Germinal center (tissue), 1 donor: ENCODE data around the gene MANBA.
A peak's percentile ranks its signal among the peaks of the same experiment; 100 is the strongest.
"Not testable (repeated sequence)": the region's sequence is repeated elsewhere in the genome, so short reads cannot be mapped to it uniquely, and the experiment has no call there.

Source experiments
- DNase-seq: peaks from one replicate; pipeline ENCODE4 v3.0.0; 2012; ENCODE audit warnings: mixed read lengths, low spot score

MANBA gene

DNA sequence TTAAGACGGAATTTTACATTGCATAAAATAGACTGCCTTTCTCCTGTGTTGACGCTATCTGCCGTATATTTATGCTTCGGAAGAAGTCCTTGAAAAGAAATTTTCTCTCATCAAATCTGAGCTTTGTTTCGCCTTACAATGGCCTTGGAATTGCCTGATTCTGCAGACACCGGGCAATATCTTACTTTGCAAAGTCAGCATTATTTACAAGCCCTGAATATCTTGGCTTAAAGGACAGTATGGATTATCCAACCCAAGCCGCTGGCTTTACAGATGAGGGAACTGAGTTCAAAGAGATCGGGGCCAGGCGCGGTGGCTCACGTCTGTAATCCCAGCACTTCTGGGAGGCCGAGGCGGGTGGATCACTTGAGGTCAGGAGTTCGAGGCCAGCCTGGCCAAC is 1.1 kb upstream of the MANBA start:
- DNase-seq: no peak

GRCh38 chr4:102761296-102761701 is 531 bp upstream of the MANBA start:
- DNase-seq: peak; percentile 41

DNA sequence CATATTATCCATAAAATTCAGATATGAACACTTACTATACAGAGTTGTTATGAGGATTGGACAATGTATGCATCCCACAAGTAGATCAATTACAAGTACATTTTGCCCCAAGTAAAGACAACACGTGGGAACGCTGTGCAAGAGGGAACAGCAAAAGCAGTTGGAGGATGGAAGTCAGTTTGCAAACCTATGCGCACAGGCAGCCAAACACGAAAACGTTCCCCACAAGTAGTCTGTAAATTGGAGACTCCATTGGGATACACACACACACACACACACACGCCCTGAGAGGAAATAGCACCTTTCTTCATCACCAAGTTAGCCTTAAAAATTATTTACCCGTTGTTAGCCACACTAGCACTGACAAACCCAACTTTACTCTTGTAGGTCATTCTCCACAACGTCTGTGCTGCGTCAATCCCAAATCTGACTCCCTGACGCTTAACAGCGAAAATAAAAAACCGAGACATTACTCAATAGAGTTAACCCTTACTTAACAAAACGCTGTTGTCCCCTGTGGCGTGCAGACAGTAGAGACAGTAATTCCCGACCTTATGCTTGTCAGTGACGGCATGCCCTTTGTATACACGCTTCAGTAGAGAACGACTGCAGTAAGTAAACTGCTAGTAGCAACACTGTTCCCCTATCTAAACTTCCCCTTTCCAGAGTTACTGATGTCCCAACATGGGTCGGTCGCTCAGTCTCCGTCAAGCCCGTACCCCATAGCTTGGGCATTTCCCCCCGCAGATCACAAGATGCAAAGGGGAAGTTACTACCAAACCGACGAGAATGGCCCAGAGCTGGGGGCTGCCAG is 730 bp downstream of the MANBA start:
- peak; percentile 90 for DNase-seq

GRCh38 chr4:102758241-102759160 is 2.3 kb downstream of the MANBA start:
- DNase-seq: no peak

DNA sequence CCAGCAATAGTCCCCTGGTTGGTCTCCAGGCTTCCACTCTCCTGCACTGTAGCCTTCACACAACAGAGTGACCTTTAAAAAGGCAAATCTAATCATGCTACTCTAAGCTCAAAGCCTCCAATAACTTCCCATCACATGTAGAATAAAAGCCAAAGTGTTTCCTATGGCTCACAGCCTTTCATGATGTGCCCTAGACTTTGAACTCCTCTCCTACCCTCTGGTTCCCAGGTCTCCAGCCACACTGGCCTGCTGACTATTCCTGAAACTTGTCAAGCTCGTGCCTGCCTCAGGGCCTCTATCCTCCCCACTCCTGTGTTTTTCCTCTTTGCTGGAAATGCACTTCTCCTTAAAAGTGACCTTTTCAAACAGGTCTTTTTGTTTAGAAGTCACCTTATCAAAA is 3.1 kb downstream of the MANBA start:
- no peak for DNase-seq

DNA sequence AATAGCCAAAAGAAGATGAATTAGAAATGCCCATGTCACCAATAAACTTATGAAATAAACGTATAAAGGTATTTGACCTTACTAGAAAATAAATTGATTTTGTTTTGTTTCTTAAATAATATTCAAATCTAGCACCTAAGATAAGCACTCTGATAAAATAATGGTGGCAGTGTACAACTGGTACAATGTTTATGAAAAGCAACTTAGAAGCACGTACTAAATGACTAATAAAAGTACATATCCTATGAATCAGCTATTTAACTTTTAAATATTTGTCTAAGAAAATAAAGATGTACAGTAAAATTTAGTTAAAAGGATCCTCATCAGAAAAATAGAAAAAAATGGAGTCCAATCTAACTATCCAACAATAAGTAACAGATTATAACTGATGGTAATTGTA is 6.7 kb downstream of the MANBA start:
- DNase-seq: no peak

DNA sequence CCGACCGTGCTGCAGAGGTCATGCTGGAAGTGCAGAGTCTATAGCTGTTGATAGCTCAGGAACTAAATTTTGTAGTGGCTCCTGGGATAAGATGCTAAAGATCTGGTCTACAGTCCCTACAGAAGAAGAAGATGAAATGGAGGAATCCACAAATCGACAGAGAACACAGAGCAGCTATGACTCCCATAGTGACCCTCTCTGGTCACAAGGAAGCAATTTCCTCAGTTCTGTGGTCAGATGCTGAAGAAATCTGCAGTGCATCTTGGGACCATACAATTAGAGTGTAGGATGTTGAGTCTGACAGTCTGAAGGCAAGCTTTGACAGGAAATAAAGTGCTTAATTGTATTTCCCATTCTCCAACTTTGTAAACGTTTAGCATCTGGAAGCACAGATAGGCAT is 8.8 kb downstream of the MANBA start:
- no peak for DNase-seq

DNA sequence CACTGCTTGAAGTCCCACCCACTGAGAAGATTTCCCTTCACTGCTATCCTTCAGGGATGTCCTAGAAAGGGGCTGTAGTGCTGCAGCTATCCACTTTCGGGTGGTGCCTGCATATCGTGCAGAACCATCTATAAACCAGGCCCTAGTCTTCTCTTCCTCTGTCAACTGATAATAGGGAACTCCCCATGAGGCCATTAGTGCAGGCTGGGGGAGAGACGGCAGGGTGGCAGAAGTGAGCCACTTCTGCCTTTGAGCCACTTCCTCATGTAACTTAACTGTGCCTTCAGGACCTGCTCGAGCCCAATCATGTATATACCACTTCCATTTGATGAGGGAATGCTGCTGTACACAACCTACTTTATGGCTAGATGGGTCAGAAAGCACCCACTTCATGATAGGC is 17.4 kb downstream of the MANBA start:
- not testable (repeated sequence) for DNase-seq

DNA sequence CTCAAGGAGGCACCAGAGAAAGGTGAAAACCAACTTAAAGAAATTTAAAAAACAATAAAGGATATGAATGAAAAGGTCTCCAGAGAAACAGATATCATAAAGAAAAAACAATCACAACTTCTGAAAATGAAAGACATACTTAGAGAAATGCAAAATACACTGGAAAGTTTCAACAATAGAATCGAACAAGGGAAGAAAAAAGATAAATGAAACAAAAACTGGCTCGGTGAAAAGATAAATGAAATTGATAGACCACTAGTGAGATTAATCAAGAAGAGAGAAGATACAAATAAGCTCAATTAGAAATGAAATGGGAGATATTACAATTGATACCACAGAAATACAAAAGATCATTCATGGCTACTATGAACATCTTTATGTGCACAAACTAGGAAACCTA is 22.0 kb downstream of the MANBA start:
- DNase-seq: not testable (repeated sequence)

- DNase-seq: no peak
Measured at GRCh38 chr4:102736636-102737549, 23.9 kb downstream of the MANBA start.

GRCh38 chr4:102735582-102735981 is 25.2 kb downstream of the MANBA start:
- DNase-seq: no peak

DNA sequence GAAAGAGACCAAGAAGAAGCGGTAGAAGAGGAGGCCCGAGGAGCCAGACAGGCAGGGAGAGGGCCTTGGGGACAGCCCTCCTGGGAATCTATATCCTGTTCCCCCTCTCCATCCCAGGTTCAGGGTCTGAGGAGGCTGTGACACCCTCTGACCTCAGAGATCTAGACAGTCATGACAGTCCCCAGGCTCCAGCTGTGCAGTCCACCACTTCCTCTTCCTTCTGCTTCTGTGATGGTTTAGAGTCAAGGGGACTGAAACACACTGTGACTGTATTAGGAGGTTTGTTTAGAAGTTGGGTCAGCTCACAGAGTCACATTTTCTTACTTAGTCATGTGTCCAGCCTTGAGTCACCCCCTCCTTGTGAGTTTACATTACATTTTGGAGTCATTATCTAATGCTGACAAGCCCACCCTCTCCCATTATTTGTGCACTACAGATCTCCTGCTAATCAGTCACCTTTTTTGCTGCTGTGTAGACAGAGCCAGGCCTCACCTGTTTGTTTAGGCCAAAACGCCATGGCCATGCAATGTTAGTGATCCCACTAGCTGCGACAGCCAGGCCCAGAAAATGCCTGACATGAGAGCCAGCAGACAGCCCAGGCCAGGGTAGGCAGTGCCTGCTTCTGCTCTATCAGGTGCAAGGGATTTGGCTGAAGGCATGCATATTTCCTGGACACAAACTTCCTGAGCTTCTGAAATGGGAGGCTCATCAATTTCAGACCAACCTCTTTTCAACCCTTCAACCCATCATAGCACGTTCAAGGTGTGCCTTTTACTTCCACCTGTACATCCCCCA is 26.0 kb downstream of the MANBA start:
- no peak for DNase-seq

GRCh38 chr4:102734116-102734515 is 26.7 kb downstream of the MANBA start:
- DNase-seq: no peak

DNA sequence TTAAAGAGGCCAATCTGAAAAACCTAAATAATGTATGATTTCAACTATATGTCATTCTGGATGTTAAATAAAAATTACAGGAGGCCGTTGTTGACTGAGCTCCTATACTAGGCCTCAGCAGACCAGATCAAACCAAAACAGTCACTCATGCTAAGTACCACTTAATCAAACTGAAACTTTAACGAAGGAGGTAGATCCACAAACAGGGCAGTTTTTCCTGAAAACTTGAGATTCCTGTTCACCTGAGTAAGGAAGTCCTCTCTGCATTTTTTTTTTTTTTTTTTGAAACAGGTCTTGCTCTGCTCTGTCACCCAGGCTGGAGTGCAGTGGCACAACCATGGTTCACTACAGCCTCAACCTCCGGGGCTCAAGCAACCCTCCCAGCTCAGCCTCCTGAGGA is 27.7 kb downstream of the MANBA start:
- no peak for DNase-seq

GRCh38 chr4:102732678-102733077 is 28.1 kb downstream of the MANBA start:
- DNase-seq: no peak

- no peak for DNase-seq
Measured at GRCh38 chr4:102730968-102731533, 29.7 kb downstream of the MANBA start.

DNA sequence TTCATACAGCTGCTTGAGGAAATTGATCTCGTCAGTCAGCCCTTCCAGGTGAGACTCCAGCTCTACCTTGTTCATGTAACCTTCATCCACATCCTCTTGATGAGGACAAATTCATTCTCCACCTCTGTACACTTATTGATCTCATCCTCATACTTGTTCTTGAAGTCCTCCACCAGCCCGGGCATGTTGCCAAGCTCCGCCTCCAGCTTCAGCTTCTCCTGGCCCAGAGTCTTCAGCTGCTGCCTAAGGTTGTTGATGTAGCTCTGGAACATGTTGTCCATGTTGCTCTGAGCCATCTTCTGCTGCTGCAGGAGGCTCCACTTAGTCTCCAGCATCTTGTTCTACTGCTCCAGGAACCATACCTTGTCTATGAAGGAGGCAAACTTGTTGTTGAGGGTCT is 31.3 kb downstream of the MANBA start:
- DNase-seq: not testable (repeated sequence)

DNA sequence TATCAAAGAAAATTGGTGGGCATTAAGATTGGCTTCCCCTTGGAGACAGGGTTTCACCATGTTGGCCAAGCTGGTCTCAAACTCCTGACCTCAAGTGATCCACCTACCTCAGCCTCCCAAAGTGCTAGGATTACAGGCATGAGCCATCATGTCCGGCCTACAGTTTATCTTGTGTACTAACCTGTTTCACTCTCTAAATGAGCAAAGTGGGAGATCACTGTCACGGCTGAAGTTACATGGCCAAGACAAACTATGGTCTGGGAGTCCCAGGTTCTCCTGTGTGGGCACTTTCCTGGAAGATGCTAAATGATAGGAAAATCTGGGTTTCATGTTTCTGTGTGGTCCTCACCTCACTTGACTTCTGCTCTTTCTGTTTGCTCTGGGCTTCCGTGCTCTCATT is 33.8 kb downstream of the MANBA start:
- not testable (repeated sequence) for DNase-seq

DNA sequence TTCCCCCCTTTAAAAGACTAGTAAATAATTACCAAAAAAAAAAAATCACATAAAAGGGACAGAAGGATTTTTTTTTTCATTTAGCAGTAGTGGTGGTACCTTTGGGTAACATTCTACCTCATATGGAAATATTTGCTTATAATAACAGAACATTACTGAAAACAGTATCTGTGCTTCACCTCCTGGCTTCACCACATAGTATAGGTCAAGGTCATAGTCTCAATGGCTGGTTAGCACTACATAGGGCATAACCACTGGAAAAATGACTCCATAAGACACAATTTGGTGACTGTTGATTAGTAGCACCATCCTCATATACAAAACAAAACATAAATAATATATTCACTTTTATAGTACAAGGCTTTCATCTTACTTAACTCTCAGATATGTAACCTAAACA is 34.7 kb downstream of the MANBA start:
- DNase-seq: no peak

GRCh38 chr4:102725229-102725628 is 35.5 kb downstream of the MANBA start:
- no peak for DNase-seq

DNA sequence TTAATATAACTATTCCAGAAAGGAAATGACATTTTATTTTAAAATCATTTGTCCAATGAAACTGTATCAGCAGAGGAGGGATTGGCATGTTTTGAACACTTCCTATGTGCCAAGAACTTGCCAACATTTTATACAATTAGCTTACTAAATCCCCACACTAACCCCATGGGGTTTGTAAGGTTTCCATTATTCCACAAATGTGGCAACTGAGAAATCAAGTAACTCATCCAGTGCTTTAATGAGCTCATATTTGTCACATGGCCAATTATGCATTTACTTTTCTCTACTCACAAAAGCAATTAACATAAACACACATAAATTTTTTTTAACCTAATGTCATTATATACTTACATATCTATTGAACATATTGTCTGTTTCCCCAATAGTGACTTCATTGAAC is 37.3 kb downstream of the MANBA start:
- no peak for DNase-seq
